ENCODE data around the gene AK3. TPM values are rescaled to one million over a fixed set of nuclear protein-coding genes. Genes with fewer than 3 reads are reported as not detected.

Gene AK3
- total RNA-seq, 4 donors from 2014 or later: 77.6 to 99.4 (median 88.6) TPM

- DNase-seq (ENCODE audit: low spot score) (no peak), ATAC-seq (ENCODE audit: low FRiP score) (no peak)
- TF ChIP-seq CTCF (IDR thresholded peaks at IDR 0.05): no peak
Measured at GRCh38 chr9:4706971-4707622, 33.9 kb downstream of the AK3 start.

- ATAC-seq (ENCODE audit: low FRiP score) (no peak), DNase-seq (ENCODE audit: low spot score) (no peak)
- no peak for TF ChIP-seq CTCF (IDR thresholded peaks at IDR 0.05)
Measured at GRCh38 chr9:4706021-4706420, 35.0 kb downstream of the AK3 start.

- no peak for TF ChIP-seq CTCF (IDR thresholded peaks at IDR 0.05)
- ATAC-seq (ENCODE audit: low FRiP score) (no peak), DNase-seq (ENCODE audit: low spot score) (no peak)
Measured at GRCh38 chr9:4704129-4704528, 36.9 kb downstream of the AK3 start.

- no peak for ATAC-seq (ENCODE audit: low FRiP score)
- no peak for TF ChIP-seq CTCF (IDR thresholded peaks at IDR 0.05)
- no peak for DNase-seq (ENCODE audit: low spot score)
Measured at GRCh38 chr9:4701526-4701925, 39.5 kb downstream of the AK3 start.

- TF ChIP-seq CTCF (IDR thresholded peaks at IDR 0.05): no peak
- ATAC-seq (ENCODE audit: low FRiP score): no peak
- no peak for DNase-seq (ENCODE audit: low spot score)
Measured at GRCh38 chr9:4700932-4701331, 40.1 kb downstream of the AK3 start.

- TF ChIP-seq CTCF (IDR thresholded peaks at IDR 0.05): no peak
- ATAC-seq (ENCODE audit: low FRiP score) (no peak), DNase-seq (ENCODE audit: low spot score) (no peak)
Measured at GRCh38 chr9:4700091-4700490, 40.9 kb downstream of the AK3 start.

GRCh38 chr9:4691795-4692194, 49.2 kb downstream of the AK3 start:
- TF ChIP-seq CTCF (IDR thresholded peaks at IDR 0.05): no peak
- ATAC-seq (ENCODE audit: low FRiP score) (peak; percentile 60), DNase-seq (ENCODE audit: low spot score) (no peak)
